BE2C (cell line): ENCODE data around the gene RAB10.

Source experiments
- DNase-seq: peaks from one replicate; pipeline ENCODE4 v3.0.0-alpha.2; 2020
- H3K27me3 ChIP-seq: fragments of 250-450 bp; sonication (Bioruptor Pico); 2 replicates; pipeline ENCODE4 v1.5.1; 2020; ENCODE audit warnings: mild to moderate bottlenecking
- H3K36me3 ChIP-seq: fragments of 250-450 bp; sonication (Bioruptor Pico); 2 replicates; pipeline ENCODE4 v1.5.1; 2020; ENCODE audit warnings: mild to moderate bottlenecking
- H3K4me1 ChIP-seq: fragments of 250-450 bp; sonication (Bioruptor Pico); 2 replicates; pipeline ENCODE4 v1.5.1; 2020
- H3K4me3 ChIP-seq: 2 replicates; pipeline ENCODE4 v1.5.1; 2011; ENCODE audit warnings: low read depth, low read length
- H3K9me3 ChIP-seq: fragments of 250-450 bp; sonication (Bioruptor Pico); 2 replicates; pipeline ENCODE4 v1.5.1; 2020
- TF ChIP-seq, protein P1 (sequence below): IDR thresholded peaks from 2 replicates; pipeline ENCODE4 v1.5.1; 2012; ENCODE audit warnings: mild to moderate bottlenecking, low read depth, low read length

The RAB10 gene

DNA sequence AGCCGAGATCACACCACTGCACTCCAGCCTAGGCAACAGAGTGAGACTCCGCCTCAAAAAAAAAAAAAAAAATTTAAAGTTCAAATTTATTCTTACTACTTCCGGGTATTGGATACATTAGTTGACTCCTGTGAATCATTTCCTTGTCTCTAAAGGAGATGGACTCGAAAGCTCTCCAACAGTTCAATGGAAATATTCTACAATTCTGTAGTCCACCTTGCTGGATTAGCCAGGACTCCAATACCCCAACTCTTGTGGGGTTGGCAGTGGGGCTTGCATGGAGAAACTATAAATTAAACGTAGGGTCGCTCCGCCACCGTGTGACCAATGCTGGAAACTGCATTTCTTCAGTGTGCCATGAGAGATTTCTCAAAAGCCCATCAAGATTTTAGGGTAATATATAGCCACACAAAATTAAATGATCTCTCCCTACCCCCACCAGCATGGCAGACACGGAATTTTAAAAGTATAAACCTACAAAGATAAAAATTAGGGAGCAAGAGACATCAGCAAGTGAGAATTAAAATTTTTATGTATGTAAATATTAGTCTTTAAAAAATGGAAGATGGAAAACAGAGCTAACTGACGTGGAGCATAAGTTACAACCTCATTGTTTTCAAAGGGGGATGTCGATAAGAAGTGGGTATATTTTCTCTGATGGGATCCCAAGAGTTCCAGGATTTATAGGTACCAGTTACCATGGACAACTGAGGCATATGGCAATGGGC is 111.2 kb downstream of the RAB10 start:
- TF ChIP-seq, protein P1, sequence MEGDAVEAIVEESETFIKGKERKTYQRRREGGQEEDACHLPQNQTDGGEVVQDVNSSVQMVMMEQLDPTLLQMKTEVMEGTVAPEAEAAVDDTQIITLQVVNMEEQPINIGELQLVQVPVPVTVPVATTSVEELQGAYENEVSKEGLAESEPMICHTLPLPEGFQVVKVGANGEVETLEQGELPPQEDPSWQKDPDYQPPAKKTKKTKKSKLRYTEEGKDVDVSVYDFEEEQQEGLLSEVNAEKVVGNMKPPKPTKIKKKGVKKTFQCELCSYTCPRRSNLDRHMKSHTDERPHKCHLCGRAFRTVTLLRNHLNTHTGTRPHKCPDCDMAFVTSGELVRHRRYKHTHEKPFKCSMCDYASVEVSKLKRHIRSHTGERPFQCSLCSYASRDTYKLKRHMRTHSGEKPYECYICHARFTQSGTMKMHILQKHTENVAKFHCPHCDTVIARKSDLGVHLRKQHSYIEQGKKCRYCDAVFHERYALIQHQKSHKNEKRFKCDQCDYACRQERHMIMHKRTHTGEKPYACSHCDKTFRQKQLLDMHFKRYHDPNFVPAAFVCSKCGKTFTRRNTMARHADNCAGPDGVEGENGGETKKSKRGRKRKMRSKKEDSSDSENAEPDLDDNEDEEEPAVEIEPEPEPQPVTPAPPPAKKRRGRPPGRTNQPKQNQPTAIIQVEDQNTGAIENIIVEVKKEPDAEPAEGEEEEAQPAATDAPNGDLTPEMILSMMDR = peak; percentile 82
- Histone ChIP-seq H3K4me1 (no peaks in the 10 kb centered on the region), H3K27me3 (no peaks in the 10 kb centered on the region), H3K9me3 (no peaks in the 10 kb centered on the region), H3K36me3 (no peaks in the 10 kb centered on the region), H3K4me3 (no peak overlapping the region)
- DNase-seq = peak; percentile 73

DNA sequence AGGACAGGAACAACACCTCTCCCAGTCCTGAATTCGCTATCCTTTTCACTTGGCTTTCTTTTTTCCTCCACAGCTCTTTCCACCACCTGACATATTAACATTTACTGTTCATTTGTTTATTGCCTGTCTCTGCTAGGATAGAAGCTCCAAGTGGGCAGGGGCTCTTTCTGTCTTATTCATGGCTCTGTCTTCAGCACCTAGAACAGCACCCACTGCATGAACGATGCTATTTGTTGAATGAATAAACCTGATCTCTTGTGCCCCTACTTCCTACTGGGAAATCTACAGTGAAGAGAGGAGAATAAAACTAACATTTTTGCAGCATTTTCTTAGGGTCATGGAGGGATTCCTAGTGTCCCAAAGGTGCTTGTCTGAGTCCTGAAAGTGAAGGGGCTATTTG is 114.6 kb downstream of the RAB10 start:
- H3K4me1 ChIP-seq = no peaks in the 10 kb centered on the region
- DNase-seq = no peak
- no peaks in the 10 kb centered on the region for H3K9me3 ChIP-seq
- no peaks in the 10 kb centered on the region for H3K27me3 ChIP-seq
- H3K4me3 ChIP-seq = no peak overlapping the region
- TF ChIP-seq, protein P1 = no peak
- no peaks in the 10 kb centered on the region for H3K36me3 ChIP-seq

DNA sequence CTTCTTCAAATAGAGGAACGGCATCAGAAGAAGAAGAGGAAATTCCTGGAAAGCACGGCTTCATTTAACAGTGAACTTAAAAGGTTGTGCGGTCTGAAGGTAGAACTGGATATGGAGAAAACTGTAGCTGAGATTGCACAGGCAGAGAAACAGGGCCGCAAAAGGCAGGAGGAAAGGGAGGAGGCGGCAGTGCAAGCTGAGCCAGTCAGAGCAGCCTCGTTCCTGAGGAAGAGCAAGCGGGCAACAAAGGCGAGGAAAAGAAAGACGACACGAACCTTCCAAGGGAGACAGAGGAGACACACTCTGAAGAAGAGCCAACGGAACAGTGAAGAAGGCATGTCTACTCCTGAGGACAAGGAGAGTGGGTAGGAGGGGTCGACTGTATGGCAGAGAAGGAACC is 116.4 kb downstream of the RAB10 start:
- H3K27me3 ChIP-seq = no peaks in the 10 kb centered on the region
- no peaks in the 10 kb centered on the region for H3K9me3 ChIP-seq
- no peak overlapping the region for H3K4me3 ChIP-seq
- no peaks in the 10 kb centered on the region for H3K36me3 ChIP-seq
- no peak for DNase-seq
- H3K4me1 ChIP-seq = no peaks in the 10 kb centered on the region
- TF ChIP-seq, protein P1 = no peak

DNA sequence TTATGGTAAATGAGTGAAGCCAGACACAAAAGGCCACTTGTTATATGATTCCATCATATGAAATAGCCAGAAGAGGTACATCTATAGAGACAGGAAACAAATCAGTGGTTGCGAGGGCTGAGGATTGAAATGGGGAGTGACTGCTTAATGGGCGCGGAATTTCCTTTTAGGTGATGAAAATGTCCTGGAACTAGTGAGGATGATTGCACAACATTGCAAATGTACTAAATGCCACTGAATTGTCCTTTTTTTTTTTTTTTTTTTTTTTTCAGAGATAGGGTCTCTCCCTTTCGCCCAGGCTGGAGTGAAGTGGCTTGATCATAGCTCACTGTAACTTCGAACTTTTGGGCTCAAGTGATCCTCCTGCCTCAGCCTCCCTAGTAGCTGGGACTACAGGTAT is 123.7 kb downstream of the RAB10 start:
- no peaks in the 10 kb centered on the region for H3K4me1 ChIP-seq
- TF ChIP-seq, protein P1 = no peak
- H3K4me3 ChIP-seq = no peak overlapping the region
- no peaks in the 10 kb centered on the region for H3K36me3 ChIP-seq
- no peaks in the 10 kb centered on the region for H3K27me3 ChIP-seq
- no peak for DNase-seq
- peaks cover 4% of the 10 kb centered on the region; the same call in 1 of the 2 replicates for H3K9me3 ChIP-seq

DNA sequence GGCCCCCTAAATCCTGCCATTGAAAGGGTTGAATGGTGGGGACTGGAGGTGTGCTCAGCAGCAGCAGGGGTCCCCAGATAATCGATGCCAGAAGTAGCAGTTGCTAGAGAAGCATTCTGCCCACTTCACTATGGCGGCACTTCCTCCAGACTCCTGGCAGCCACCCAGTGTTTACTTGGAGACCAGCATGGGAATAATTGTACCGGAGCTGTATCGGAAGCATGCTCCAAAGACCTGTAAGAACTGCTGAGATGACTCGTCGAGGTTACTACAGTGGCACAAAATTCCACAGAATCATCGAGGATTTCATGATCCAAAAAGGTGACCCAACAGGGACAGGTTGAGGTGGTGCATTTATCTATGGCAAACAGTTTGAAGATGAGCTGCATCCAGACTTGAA is 128.0 kb downstream of the RAB10 start:
- H3K4me3 ChIP-seq = no peak overlapping the region
- no peak for DNase-seq
- H3K4me1 ChIP-seq = no peaks in the 10 kb centered on the region

DNA sequence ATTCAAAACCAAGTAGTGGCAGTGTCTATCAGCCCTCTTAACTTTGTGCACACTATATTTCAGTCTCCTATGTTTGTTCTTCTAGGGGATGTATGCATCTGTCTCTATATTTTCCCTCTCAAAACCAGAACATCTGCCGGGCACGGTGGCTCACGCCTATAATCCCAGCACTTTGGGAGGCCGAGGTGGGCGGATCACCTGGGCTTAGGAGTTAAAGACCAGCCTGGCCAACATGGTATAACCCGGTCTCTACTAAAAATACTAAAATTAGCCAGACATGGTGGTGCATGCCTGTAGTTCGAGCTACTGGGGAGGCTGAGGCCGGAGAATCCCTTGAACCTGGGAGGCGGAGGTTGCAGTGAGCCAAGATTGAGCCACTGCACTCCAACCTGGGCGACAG is 129.1 kb downstream of the RAB10 start:
- no peaks in the 10 kb centered on the region for H3K36me3 ChIP-seq
- TF ChIP-seq, protein P1 = no peak
- H3K4me1 ChIP-seq = no peaks in the 10 kb centered on the region
- no peaks in the 10 kb centered on the region for H3K9me3 ChIP-seq
- no peaks in the 10 kb centered on the region for H3K27me3 ChIP-seq
- H3K4me3 ChIP-seq = no peak overlapping the region
- DNase-seq = no peak

More for the DNA sequence above, 128.0 kb downstream of the RAB10 start:
- Histone ChIP-seq H3K36me3 (no peaks in the 10 kb centered on the region), H3K27me3 (no peaks in the 10 kb centered on the region), H3K9me3 (peaks cover 4% of the 10 kb centered on the region; the same call in 1 of the 2 replicates)
- TF ChIP-seq, protein P1 = no peak
